ENCODE measurements around the gene PKDREJ.

PKDREJ gene

GRCh38 chr22:46234969-46235368 is 28.2 kb downstream of the PKDREJ start:
- no peak for DNase-seq (ENCODE audit: low spot score)

- DNase-seq (ENCODE audit: low spot score) = no peak
Observed at GRCh38 chr22:46233231-46233630, 29.9 kb downstream of the PKDREJ start.

GRCh38 chr22:46230262-46230901 is 32.8 kb downstream of the PKDREJ start:
- no peak for DNase-seq (ENCODE audit: low spot score)

GRCh38 chr22:46229701-46230100 is 33.4 kb downstream of the PKDREJ start:
- no peak for DNase-seq (ENCODE audit: low spot score)

- DNase-seq (ENCODE audit: low spot score) = no peak
Observed at GRCh38 chr22:46226577-46226976, 36.6 kb downstream of the PKDREJ start.

GRCh38 chr22:46225631-46226030 is 37.5 kb downstream of the PKDREJ start:
- DNase-seq (ENCODE audit: low spot score) = no peak

GRCh38 chr22:46224898-46225290 is 38.2 kb downstream of the PKDREJ start:
- DNase-seq (ENCODE audit: low spot score) = no peak

- DNase-seq (ENCODE audit: low spot score) = no peak
Observed at GRCh38 chr22:46224044-46224897, 38.9 kb downstream of the PKDREJ start.

GRCh38 chr22:46220921-46221320 is 42.2 kb downstream of the PKDREJ start:
- DNase-seq (ENCODE audit: low spot score) = no peak

- DNase-seq (ENCODE audit: low spot score) = no peak
Observed at GRCh38 chr22:46219636-46220035, 43.5 kb downstream of the PKDREJ start.

- DNase-seq (ENCODE audit: low spot score) = no peak
Observed at GRCh38 chr22:46214616-46215015, 48.5 kb downstream of the PKDREJ start.

GRCh38 chr22:46214149-46214548 is 49.0 kb downstream of the PKDREJ start:
- DNase-seq (ENCODE audit: low spot score) = no peak

- DNase-seq (ENCODE audit: low spot score) = no peak
Observed at GRCh38 chr22:46213052-46213451, 50.1 kb downstream of the PKDREJ start.

GRCh38 chr22:46212195-46212594 is 50.9 kb downstream of the PKDREJ start:
- no peak for DNase-seq (ENCODE audit: low spot score)

GRCh38 chr22:46209262-46209661 is 53.9 kb downstream of the PKDREJ start:
- DNase-seq (ENCODE audit: low spot score) = no peak
